Mammary epithelial cell (primary cell): ENCODE data around the gene SGSM2.

Experiments
- CTCF ChIP-seq, 2 donors: IDR thresholded peaks in 1 of 2; conservative IDR thresholded peaks in 1 of 2; 2 replicates each; pipeline ENCODE4 v1.5.1; 2011 to 2012; ENCODE audit warnings: inconsistent platforms in 2 of 2, low read length in 2 of 2, mild to moderate bottlenecking in 2 of 2, control low read depth in 1 of 2, low read depth in 1 of 2; ENCODE audit not compliant: insufficient read depth in 1 of 2; ENCODE audit errors: extremely low read depth in 1 of 2
- EZH2 ChIP-seq: IDR thresholded peaks from 2 replicates; pipeline ENCODE4 v1.6.1; 2012; ENCODE audit warnings: low read length, inconsistent platforms, borderline replicate concordance

GRCh38 chr17:2392252-2393173 lies 55.2 kb downstream of the SGSM2 start:
- TF ChIP-seq CTCF (conservative IDR thresholded peaks at IDR 0.05 in 1 of 2, IDR thresholded peaks at IDR 0.05 in 1 of 2; ENCODE audit: extremely low read depth in 1 of 2, insufficient read depth in 1 of 2, low read depth in 1 of 2, low read length in 2 of 2) (no peak), EZH2 (no peak)
